Thyroid gland (tissue), 4 donors: ENCODE measurements around the gene PDGFRB. TPM values are rescaled to one million over a fixed set of nuclear protein-coding genes. Genes with fewer than 3 reads are reported as not detected.

Experiments used
- DNase-seq, 2 donors: peaks; one replicate each; pipeline ENCODE4 v3.0.0-alpha.2; 2019
- H3K27ac ChIP-seq, 3 donors: fragments of 200-600 bp; sonication (generic); 1 replicate in 2 of 3; 2 replicates in 1 of 3; pipeline ENCODE4 v1.5.1; 2016 to 2019; ENCODE audit warnings: mild to moderate bottlenecking in 1 of 3, moderate library complexity in 1 of 3
- H3K27me3 ChIP-seq: fragments of 200-600 bp; sonication (generic); one replicate; pipeline ENCODE4 v1.5.1; 2019
- H3K36me3 ChIP-seq, 2 donors: fragments of 200-600 bp; sonication (generic); one replicate each; pipeline ENCODE4 v1.5.1; 2016 to 2019
- H3K4me1 ChIP-seq, 2 donors: fragments of 200-600 bp; sonication (generic); one replicate each; pipeline ENCODE4 v1.5.1; 2017 to 2019
- H3K4me3 ChIP-seq, 3 donors: fragments of 200-600 bp; sonication (generic); replicated peaks in 1 of 3; 1 replicate in 2 of 3; 2 replicates in 1 of 3; pipeline ENCODE4 v1.5.1; 2016; ENCODE audit warnings: mild to moderate bottlenecking in 1 of 3
- H3K9me3 ChIP-seq: fragments of 200-600 bp; sonication (generic); one replicate; pipeline ENCODE4 v1.5.1; 2017
- POLR2A ChIP-seq, 2 donors: fragments of 450-650 bp; IDR thresholded peaks; one replicate each; pipeline ENCODE4 v1.6.1; 2017; ENCODE audit warnings: antibody characterized with exemption in 2 of 2, mild to moderate bottlenecking in 2 of 2, moderate library complexity in 1 of 2
- WGBS, 2 donors: methylation state at CpG; one replicate each; pipeline ENCODE4 v1.1.5; 2017; 5-methylcytosine and 5-hydroxymethylcytosine counted together
- intact Hi-C: fragments of 100-400 bp; cut with DNase I; formaldehyde crosslinking; loops from one replicate; pipeline ENCODE4 v1.15.1; 2023
- total RNA-seq, 4 donors: library from RNA; depleted of rRNA; stranded (reverse); fragments of >200 nt; gene quantifications; one replicate each; pipeline ENCODE4 v1.2.3, GENCODE V29; 2016
- TF ChIP-seq, protein P1 (sequence below), 6 experiments: fragments of 200-600 bp in 3 of 6; fragments of 450-650 bp in 3 of 6; sonication (generic) in 3 of 6; IDR thresholded peaks; one replicate each; pipeline ENCODE4 v1.5.1; 2016 to 2019; ENCODE audit warnings: antibody characterized with exemption in 6 of 6, mild to moderate bottlenecking in 2 of 6, inconsistent platforms in 1 of 6, moderate library complexity in 1 of 6

Gene PDGFRB
- total RNA-seq, 4 donors from 2014 or later: 47.3 to 108 (median 84.8) TPM

DNA sequence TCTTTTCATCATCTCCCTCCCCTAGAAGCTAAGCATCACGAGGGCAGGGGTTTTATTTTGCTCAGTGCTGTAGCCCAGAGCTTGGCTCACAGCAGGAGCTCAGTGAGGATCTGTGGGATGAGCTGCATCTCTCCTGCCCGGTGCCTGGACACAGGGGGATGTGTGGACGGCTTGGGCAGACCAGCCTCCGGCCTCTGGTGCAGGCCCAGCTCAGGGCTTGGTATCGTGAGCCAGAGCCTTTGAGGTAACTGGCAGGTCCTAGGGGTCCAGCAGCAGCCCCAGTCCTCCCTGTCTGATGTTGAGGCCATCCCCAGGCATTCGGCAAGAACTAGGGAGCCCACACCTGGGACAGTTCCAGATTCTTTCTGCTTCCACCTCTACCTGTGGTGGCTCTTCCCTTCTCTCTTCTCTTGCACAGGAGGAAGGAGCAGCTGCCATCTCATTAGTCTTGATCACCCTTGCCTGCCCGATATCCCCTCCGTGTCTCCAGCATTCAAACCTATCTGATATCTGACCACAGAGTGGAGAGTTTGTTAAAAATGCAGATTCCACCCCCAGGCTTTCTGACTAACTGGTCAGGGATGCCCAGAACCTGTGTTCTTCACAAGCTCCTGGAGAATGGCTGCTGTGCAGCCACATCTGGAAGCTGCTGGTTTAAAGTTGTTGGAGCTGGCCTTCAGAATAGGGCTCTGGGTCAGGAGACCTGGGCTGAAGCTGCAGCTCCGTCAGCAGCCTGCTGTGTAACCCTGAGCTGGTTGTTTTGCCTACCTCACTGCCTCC, 26.3 kb upstream of the PDGFRB start:
- intact Hi-C loops: no loop called here
- no peak for DNase-seq
- TF ChIP-seq, protein P1, sequence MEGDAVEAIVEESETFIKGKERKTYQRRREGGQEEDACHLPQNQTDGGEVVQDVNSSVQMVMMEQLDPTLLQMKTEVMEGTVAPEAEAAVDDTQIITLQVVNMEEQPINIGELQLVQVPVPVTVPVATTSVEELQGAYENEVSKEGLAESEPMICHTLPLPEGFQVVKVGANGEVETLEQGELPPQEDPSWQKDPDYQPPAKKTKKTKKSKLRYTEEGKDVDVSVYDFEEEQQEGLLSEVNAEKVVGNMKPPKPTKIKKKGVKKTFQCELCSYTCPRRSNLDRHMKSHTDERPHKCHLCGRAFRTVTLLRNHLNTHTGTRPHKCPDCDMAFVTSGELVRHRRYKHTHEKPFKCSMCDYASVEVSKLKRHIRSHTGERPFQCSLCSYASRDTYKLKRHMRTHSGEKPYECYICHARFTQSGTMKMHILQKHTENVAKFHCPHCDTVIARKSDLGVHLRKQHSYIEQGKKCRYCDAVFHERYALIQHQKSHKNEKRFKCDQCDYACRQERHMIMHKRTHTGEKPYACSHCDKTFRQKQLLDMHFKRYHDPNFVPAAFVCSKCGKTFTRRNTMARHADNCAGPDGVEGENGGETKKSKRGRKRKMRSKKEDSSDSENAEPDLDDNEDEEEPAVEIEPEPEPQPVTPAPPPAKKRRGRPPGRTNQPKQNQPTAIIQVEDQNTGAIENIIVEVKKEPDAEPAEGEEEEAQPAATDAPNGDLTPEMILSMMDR (IDR thresholded peaks at IDR 0.05): no peak
- no peak for TF ChIP-seq POLR2A (IDR thresholded peaks at IDR 0.05)
- no peaks in the 10 kb centered on the region for H3K36me3 ChIP-seq
- H3K9me3 ChIP-seq: no peaks in the 10 kb centered on the region
- H3K27ac ChIP-seq: peak overlapping the region in 1 of 3 donors; percentile 68
- peaks cover 10 to 33% of the 10 kb centered on the region in 2 donors for H3K4me1 ChIP-seq
- H3K4me3 ChIP-seq: no peak overlapping the region
- H3K27me3 ChIP-seq: no peaks in the 10 kb centered on the region
- 87 to 93% methylated on average over 9 of the region's 9 CpGs for WGBS, 2 donors

DNA sequence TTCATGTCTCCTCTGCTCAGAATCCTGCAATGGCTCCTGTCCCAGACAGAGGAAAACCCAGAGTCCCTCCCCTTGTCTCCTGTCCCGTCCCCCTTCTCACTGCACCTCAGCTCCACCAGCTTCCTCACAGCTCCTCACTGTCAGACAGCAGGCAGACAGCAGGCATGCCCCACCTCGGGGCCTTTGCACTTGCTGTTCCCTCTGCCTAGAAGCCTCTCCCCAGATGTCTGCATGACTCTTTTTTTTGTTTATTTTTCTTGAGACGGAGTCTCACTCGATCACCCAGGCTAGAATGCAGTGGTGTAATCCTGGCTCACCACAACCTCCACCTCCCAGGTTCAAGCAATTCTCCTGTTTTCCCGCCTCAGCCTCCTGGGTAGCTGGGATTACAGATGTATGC, 25.4 kb upstream of the PDGFRB start:
- DNase-seq: no peak
- peak overlapping the region in 2 of 3 donors; percentile 24 to 68 for H3K27ac ChIP-seq
- H3K4me1 ChIP-seq: peaks cover 10 to 36% of the 10 kb centered on the region in 2 donors
- no peaks in the 10 kb centered on the region for H3K27me3 ChIP-seq
- H3K36me3 ChIP-seq: no peaks in the 10 kb centered on the region
- no peaks in the 10 kb centered on the region for H3K9me3 ChIP-seq
- TF ChIP-seq POLR2A (IDR thresholded peaks at IDR 0.05): no peak
- TF ChIP-seq, protein P1 (IDR thresholded peaks at IDR 0.05): no peak
- intact Hi-C loops: no loop called here
- H3K4me3 ChIP-seq: no peak overlapping the region
- 59 to 75% methylated on average over 5 of the region's 5 CpGs for WGBS, 2 donors

DNA sequence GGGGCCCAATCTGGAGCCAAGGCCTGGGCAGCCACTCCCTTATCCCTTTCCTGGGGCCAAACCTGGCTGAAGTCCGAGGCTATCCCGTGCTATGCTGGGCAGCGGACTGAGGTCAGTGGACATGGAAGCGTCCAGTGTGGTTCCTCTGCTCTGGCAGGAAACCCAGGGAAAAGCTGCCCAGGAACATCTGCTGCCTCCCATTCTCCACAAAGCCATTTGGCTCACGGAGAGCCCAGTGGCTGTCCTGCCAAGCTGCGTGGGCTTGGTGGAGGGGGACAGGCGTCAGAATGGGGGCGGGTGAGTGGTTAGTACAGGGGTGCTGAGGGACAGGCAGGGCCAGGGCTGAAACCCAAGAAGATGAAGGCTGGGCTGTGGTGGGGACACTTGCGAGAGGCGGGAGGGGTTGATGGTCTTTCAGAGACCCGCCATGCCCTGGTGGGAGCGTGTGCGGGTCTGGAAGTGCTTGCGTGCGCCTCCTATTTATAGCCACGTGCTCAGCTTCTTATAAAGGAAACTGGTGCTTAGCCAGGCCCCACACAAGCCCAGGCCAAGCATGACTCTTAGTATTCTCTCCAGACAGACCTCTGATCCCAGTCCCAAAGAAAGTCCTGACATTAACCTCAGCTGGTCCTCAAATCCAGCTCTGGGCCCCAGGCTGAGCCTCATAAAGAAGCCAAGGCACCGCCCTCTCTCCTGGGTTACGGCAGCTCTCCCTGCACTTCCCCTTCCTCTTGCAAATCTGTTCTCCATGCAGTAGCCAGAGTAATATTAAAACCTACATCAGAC, 24.8 kb upstream of the PDGFRB start:
- Histone ChIP-seq H3K4me1 (peaks cover 10 to 36% of the 10 kb centered on the region in 2 donors), H3K27me3 (no peaks in the 10 kb centered on the region), H3K4me3 (no peak overlapping the region), H3K36me3 (no peaks in the 10 kb centered on the region), H3K27ac (peak overlapping the region in 2 of 3 donors; percentile 52 to 68), H3K9me3 (no peaks in the 10 kb centered on the region)
- intact Hi-C loops: no loop called here
- DNase-seq: peak; percentile 32 to 50
- 69 to 75% methylated on average over 13 to 14 of the region's 18 CpGs for WGBS, 2 donors
- no peak for TF ChIP-seq POLR2A (IDR thresholded peaks at IDR 0.05)

DNA sequence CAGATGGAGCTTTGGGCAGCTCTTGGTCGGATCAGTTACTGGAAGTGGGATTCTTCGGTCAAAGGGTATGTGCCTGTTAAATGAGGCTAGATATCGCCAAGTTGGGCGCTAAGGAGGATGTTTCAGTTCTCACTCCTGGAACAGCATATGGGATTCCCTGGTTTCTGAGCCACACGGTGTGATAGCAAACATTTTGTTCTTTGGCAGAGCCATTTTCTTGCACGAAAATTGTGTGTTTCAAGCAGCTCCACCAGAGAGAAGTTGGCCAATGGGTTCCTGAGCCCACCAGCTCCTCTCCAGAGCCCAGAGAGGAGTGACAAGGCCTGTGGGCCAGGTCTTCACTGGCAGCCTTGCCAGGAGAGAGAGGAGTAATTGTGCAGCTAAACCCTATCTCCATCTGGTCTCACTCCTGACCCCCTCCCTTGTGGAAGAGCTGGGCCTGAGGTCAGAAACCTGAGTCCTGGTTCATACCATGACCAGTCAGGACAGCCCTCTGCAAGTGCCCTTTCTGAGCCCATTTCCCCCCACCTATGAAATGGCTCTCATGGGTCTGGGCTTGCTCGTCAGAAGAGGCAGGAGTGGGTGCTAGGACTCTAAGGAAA, 23.5 kb upstream of the PDGFRB start:
- Histone ChIP-seq H3K4me1 (peaks cover 10 to 36% of the 10 kb centered on the region in 2 donors), H3K9me3 (no peaks in the 10 kb centered on the region), H3K27me3 (no peaks in the 10 kb centered on the region), H3K27ac (peak overlapping the region in 1 of 3 donors; percentile 68), H3K4me3 (no peak overlapping the region), H3K36me3 (no peaks in the 10 kb centered on the region)
- TF ChIP-seq, protein P1 (IDR thresholded peaks at IDR 0.05): no peak
- no peak for TF ChIP-seq POLR2A (IDR thresholded peaks at IDR 0.05)
- 90 to 91% methylated on average over 6 to 7 of the region's 7 CpGs for WGBS, 2 donors
- DNase-seq: no peak
- intact Hi-C loops: no loop called here

DNA sequence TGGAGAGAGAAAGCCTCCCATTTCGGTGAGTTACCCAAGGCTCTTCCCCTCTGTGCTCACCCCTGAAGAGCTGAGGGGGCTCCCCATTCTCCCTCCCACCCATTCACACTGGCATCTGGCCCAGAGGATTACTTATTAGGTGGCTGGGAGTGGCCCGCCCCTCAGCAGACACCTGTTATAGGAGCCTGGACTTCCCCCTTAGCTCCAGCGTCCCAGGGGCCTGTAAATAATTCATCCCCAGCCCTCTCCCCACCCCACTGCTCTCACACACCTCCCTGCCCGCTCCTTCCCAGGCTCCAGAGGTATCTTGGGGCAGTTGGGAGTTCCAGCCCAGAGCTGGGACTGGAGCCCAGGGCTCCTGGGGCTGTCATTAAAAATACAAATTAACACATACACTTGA, 22.6 kb upstream of the PDGFRB start:
- Histone ChIP-seq H3K27ac (no peak overlapping the region), H3K4me1 (peaks cover 10 to 36% of the 10 kb centered on the region in 2 donors), H3K4me3 (no peak overlapping the region), H3K9me3 (no peaks in the 10 kb centered on the region), H3K36me3 (no peaks in the 10 kb centered on the region), H3K27me3 (no peaks in the 10 kb centered on the region)
- TF ChIP-seq, protein P1 (IDR thresholded peaks at IDR 0.05): no peak
- TF ChIP-seq POLR2A (IDR thresholded peaks at IDR 0.05): no peak
- 58 to 80% methylated on average over 4 of the region's 4 CpGs for WGBS, 2 donors
- DNase-seq: no peak
- intact Hi-C loops: no loop called here
